Measurements from ENCODE around the gene CCDC47. TPM values are rescaled to one million over a fixed set of nuclear protein-coding genes. Genes with fewer than 3 reads are reported as not detected.

The CCDC47 gene
- total RNA-seq, 1 experiment from 2014 or later = 117 TPM

DNA sequence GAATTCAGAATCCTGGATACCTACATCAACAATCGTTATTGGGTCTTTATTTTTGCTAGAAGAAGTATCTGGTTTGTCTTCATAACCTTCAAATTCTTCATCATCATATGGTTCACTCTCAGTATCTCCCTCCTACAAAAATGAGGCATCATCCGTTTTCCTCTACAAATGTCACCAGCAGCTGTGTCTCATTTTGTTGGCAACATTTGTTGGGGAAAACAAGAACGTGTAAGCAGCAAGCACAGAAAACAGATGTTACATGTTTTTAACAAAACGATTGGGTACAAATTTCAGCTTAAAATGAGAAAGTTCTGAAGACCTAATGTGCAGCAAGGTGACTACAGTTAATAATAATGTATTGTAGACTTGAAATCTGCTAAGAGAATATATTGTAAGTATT is 8.7 kb downstream of the CCDC47 start:
- ATAC-seq (no peak), DNase-seq (ENCODE audit: low read depth, low spot score) (no peak)
- Histone ChIP-seq H3K36me3 (ENCODE audit: control insufficient read depth in 1 of 2, insufficient read depth in 2 of 2, low read length in 2 of 2) (peaks cover 50 to 63% of the 10 kb centered on the region in 2 experiments), H3K27me3 (ENCODE audit: insufficient read depth, low read length) (no peaks in the 10 kb centered on the region), H3K4me1 (ENCODE audit: control insufficient read depth in 1 of 2, insufficient read depth in 2 of 2, low read length in 2 of 2) (no peaks in the 10 kb centered on the region), H4K20me1 (ENCODE audit: insufficient read depth) (peaks cover 24% of the 10 kb centered on the region; the same call in 1 of the 2 replicates), H3K79me2 (ENCODE audit: insufficient read depth, low read length) (peaks cover 85% of the 10 kb centered on the region), H3K4me3 (replicated peaks in 1 of 2; ENCODE audit: low read depth in 1 of 2, low read length in 2 of 2) (no peak overlapping the region), H3K9me3 (ENCODE audit: control insufficient read depth in 1 of 2, insufficient read depth in 1 of 2, low read depth in 1 of 2, low read length in 2 of 2) (no peaks in the 10 kb centered on the region), H2AFZ (ENCODE audit: low read depth, low read length, poor library complexity, severe bottlenecking) (no peak overlapping the region), H3K9ac (ENCODE audit: low read length) (no peak overlapping the region), H3K27ac (ENCODE audit: low read depth, low read length) (no peak overlapping the region), H3K9me2 (ENCODE audit: insufficient read depth) (no peaks in the 10 kb centered on the region), H3K4me2 (ENCODE audit: low read length) (no peak overlapping the region)
- RAD21 ChIA-PET (ENCODE audit: low non-redundant PET in 1 of 2, low total read pairs in 2 of 2, uncharacterized antibody in 2 of 2, unreplicated experiment in 2 of 2) = no interaction called here
- TF ChIP-seq EZH2phosphoT487 (IDR thresholded peaks at IDR 0.05; ENCODE audit: borderline replicate concordance) = no peak
- no peak for TF ChIP-seq SRF (IDR thresholded peaks at IDR 0.05; ENCODE audit: low read depth)
- TF ChIP-seq, protein P1, sequence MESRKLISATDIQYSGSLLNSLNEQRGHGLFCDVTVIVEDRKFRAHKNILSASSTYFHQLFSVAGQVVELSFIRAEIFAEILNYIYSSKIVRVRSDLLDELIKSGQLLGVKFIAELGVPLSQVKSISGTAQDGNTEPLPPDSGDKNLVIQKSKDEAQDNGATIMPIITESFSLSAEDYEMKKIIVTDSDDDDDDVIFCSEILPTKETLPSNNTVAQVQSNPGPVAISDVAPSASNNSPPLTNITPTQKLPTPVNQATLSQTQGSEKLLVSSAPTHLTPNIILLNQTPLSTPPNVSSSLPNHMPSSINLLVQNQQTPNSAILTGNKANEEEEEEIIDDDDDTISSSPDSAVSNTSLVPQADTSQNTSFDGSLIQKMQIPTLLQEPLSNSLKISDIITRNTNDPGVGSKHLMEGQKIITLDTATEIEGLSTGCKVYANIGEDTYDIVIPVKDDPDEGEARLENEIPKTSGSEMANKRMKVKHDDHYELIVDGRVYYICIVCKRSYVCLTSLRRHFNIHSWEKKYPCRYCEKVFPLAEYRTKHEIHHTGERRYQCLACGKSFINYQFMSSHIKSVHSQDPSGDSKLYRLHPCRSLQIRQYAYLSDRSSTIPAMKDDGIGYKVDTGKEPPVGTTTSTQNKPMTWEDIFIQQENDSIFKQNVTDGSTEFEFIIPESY (IDR thresholded peaks at IDR 0.05; ENCODE audit: extremely low read depth, insufficient replicate concordance, low read length) = no peak
- no peak for TF ChIP-seq CBX3 (IDR thresholded peaks at IDR 0.05; ENCODE audit: low read depth)
- no peak for TF ChIP-seq ZFX (IDR thresholded peaks at IDR 0.05)
- TF ChIP-seq ZNF274 (IDR thresholded peaks at IDR 0.05; ENCODE audit: low read depth, low read length) = no peak
- no peak for TF ChIP-seq TCF7L2 (IDR thresholded peaks at IDR 0.05; ENCODE audit: borderline replicate concordance, extremely low read depth, insufficient read depth, insufficient read length)
- TF ChIP-seq JUND (IDR thresholded peaks at IDR 0.05) = no peak
- POLR2A ChIA-PET = interaction anchor here (2.4 kb wide), 1 partner anchor 9 kb away, joined by 13 read pairs; the partner anchor contains the start of genes CCDC47 and DDX42
- CTCF ChIA-PET = interaction anchor here (1.2 to 1.4 kb wide), 3 partner anchors 9 to 84 kb away, joined by 3 read pairs; partner anchors contain the start of genes CCDC47 and DDX42
- intact Hi-C loops (cut with micrococcal nuclease) = no loop called here
- no TSS peak for BruUV-seq (replicated peaks)
